HG03558 (cell line): ENCODE measurements around the gene SLC25A6.
"Not testable (repeated sequence)": the region's sequence is repeated elsewhere in the genome, so short reads cannot be mapped to it uniquely, and the experiment has no call there.

Source experiments
- ATAC-seq: cut with Tn5 transposase; IDR thresholded peaks from one replicate; pipeline ENCODE4 v1.9.1; 2021; ENCODE audit warnings: moderate number of reproducible peaks; ENCODE audit not compliant: unreplicated experiment; ENCODE audit errors: extremely low read depth

SLC25A6 gene

DNA sequence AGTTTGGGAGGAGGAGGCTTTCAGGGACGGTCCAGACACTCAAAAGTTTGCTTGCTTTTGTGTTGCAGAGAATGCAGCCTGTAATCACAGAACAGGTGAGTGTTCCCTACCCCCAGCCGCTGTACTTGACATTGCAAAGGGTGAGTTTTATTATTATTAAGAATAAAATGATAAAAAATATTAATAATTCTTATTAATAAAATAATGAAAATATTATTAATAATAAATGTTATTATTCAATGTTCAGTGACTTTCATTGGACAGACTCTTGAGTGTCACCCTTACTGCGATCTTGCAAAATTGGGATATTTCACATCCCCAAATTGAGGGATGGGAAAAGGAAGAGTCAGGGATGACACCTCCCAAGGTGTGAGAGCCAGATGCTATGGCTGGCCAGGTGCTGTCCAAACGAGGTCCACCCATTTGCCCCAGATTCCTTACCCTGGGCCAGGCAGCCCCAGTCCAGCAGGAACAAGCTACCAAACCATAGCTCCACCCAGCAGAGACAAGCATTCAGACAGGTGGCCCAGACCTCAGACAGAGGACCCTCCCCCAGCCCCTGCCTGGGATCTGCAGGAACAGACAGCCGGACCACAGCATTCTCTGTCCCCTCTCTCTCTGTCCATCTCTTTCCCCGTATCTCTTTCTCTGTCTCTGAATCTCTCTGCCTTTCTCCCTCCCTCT lies 33.0 kb downstream of the SLC25A6 start:
- ATAC-seq: no peak

DNA sequence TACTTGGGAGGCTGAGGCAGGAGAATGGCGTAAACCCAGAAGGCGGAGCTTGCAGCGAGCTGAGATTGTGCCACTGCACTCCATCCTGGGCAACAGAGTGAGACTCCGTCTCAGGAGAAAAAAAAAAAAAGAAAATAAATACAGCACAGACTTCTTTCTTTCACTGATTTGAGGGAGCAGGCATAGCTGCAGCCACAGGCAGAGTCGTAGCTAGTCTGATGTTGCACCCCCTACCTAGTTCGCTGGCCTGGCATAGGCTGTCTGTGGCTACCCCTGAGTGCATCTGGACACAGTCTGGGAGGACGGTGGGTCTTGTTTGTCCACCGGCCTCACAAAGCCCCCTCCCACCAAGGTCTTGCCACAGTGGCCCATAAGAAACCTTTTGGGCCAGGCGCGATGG lies 33.9 kb downstream of the SLC25A6 start:
- ATAC-seq: no peak

- no peak for ATAC-seq
Measured at GRCh38 chrX:1355131-1356046, 36.5 kb downstream of the SLC25A6 start.

DNA sequence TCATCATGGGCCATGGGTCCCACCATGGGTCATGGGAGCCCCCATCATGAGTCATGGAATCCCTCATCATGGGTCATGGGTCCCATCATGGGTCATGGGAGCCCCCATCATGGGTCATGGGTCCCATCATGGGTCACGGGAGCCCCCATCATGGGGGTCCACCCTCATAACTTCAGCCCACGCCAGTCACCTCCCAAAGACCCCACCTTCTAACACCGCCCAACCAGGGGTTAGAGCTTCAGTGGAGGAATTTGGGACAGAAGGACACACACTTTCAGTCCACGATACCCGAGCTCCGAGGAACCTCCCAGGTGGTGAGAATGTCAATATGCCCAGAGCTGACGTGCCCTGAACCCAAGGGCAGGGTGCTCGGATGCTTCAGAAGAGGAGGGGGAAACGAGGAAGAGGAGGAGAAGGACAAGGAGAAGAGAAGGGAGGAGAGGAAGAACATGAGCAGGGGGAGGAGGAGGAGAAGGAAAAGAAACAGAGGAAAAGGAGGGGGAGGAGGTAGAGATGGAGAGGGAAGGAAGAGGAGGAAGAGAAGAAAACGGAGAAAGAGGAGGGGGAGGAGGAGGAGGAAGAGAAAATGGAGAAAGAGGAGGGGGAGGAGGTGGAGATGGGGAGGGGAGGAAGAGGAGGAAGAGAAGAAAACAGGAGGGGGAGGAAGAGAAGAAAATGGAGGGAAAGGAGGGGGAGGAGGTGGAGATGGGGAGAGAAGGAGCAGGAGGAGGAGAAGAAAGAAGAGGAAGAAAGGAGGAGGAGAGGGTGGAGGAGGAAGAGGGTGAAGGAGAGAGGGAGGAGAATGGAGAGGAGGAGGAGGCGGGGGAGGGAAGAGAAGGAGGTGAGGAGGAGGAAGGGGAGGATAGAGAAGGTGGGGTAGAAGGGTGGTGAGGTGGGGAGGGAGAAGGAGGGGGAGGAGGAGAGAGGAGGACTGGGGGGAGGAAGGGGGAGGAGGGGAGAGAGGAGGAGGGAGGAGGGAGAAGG lies 37.6 kb downstream of the SLC25A6 start:
- no peak for ATAC-seq

GRCh38 chrX:1351981-1352714 lies 39.8 kb downstream of the SLC25A6 start:
- no peak for ATAC-seq

GRCh38 chrX:1349606-1350005 lies 42.3 kb downstream of the SLC25A6 start:
- ATAC-seq: not testable (repeated sequence)

DNA sequence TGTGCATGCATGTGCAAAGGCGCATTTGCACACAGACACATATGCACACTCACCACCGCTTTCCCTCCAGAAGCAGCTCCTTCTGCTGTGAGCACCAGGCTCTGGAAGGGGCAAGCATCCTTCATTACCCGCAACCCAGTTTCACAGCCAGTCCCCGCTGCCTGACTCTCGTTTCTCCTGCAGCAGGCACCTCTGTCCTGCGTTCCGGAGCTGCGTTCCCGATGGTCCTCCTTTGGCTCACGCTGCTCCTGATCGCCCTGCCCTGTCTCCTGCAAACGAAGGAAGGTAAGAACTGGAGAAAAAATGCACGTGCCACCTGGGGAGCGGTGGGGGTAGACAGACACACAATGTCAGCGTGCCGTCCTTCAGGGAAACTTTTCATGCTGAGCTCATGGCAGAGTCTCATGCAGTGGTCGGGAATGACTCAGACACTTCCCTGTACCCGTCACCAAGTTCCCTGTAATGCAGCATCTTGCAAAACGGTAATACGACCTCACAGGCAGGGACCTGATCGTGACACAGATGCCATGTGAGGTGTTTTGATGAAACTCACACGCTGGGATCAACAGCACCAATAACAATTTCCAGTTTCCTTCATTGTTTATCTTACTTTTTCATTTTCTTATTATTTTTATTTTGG lies 50.2 kb downstream of the SLC25A6 start:
- ATAC-seq: no peak

- no peak for ATAC-seq
Measured at GRCh38 chrX:1336948-1337779, 54.7 kb downstream of the SLC25A6 start.

GRCh38 chrX:1336331-1336943 lies 55.5 kb downstream of the SLC25A6 start, which contains the start of gene IL3RA:
Gene IL3RA (plus strand): TSS chrX:1336785. CDS start chrX:1341766, 4,981 bp downstream.
- ATAC-seq: no peak
